A673 (cell line): ENCODE results near the gene SEZ6L2. TPM values are rescaled to one million over a fixed set of nuclear protein-coding genes. Genes with fewer than 3 reads are reported as not detected.
A peak's percentile ranks its signal among the peaks of the same experiment; 100 is the strongest.

Source experiments
- BruUV-seq: library from RNA; stranded (reverse); fragments of 400-500 nt; replicated peaks from 2 replicates; lab custom pipeline; 2021; lab: Mats Ljungman, UMichigan
- CTCF ChIA-PET: fragments of 300-600 bp; sonication (Branson Sonifier 250); formaldehyde crosslinking; loops from one replicate; lab custom pipeline; 2022; ENCODE audit warnings: antibody characterized with exemption; lab: Charles Lee
- POLR2A ChIA-PET: fragments of 300-600 bp; sonication (Branson Sonifier 250); formaldehyde crosslinking; loops from one replicate; lab custom pipeline; 2022; ENCODE audit warnings: antibody characterized with exemption; ENCODE audit not compliant: low non-redundant PET; lab: Charles Lee
- DNase-seq: peaks from one replicate; pipeline ENCODE4 v3.0.0-alpha.2; 2015; ENCODE audit warnings: low spot score
- H3K27ac ChIP-seq: fragments of 200-600 bp; sonication (generic); 2 replicates; pipeline ENCODE4 v1.5.1; 2016; ENCODE audit warnings: mixed run types, low read depth, mild to moderate bottlenecking, mixed read lengths, antibody characterized with exemption, low read length; ENCODE audit not compliant: poor library complexity, severe bottlenecking
- H3K27me3 ChIP-seq: fragments of 200-600 bp; sonication (generic); replicated peaks from 2 replicates; pipeline ENCODE4 v1.6.1; 2017; ENCODE audit warnings: mixed run types, low read depth, mild to moderate bottlenecking, mixed read lengths, antibody characterized with exemption, low read length; ENCODE audit not compliant: insufficient read depth, poor library complexity
- H3K36me3 ChIP-seq: fragments of 200-600 bp; sonication (generic); 2 replicates; pipeline ENCODE4 v1.6.1; 2016; ENCODE audit warnings: mixed run types, mild to moderate bottlenecking, mixed read lengths, antibody characterized with exemption, low read length; ENCODE audit not compliant: insufficient read depth, poor library complexity, severe bottlenecking
- H3K4me1 ChIP-seq: fragments of 200-600 bp; sonication (generic); 2 replicates; pipeline ENCODE4 v1.6.1; 2017; ENCODE audit warnings: mixed run types, mild to moderate bottlenecking, mixed read lengths, antibody characterized with exemption, low read length; ENCODE audit not compliant: insufficient read depth, poor library complexity, severe bottlenecking
- H3K4me3 ChIP-seq: fragments of 200-600 bp; sonication (generic); 2 replicates; pipeline ENCODE4 v1.5.1; 2016; ENCODE audit warnings: low read depth, mixed run types, mild to moderate bottlenecking, mixed read lengths, low read length; ENCODE audit not compliant: poor library complexity, severe bottlenecking
- H3K9me3 ChIP-seq: fragments of 200-600 bp; sonication (generic); 2 replicates; pipeline ENCODE4 v1.6.1; 2016; ENCODE audit warnings: mixed run types, low read depth, mild to moderate bottlenecking, mixed read lengths, antibody characterized with exemption, low read length; ENCODE audit not compliant: poor library complexity, severe bottlenecking
- EZH2 ChIP-seq: fragments of 200-600 bp; sonication (generic); IDR thresholded peaks from 2 replicates; pipeline ENCODE4 v1.6.1; 2017; ENCODE audit warnings: borderline replicate concordance, low read depth, mild to moderate bottlenecking, mixed read lengths, antibody characterized with exemption, low read length; ENCODE audit not compliant: poor library complexity, severe bottlenecking
- intact Hi-C: fragments of 100-400 bp; cut with micrococcal nuclease; formaldehyde crosslinking; loops from one replicate; pipeline ENCODE4 v1.10.0; 2022; ENCODE audit not compliant: unreplicated experiment
- total RNA-seq: library from RNA; stranded (reverse); gene quantifications from 2 replicates; pipeline ENCODE4 v1.2.3, GENCODE V29; 2021
- TF ChIP-seq, protein P1 (sequence below): fragments of 300-800, 200-600 bp; sonication (generic); conservative IDR thresholded peaks from 2 replicates; pipeline ENCODE4 v1.5.1; 2017; ENCODE audit warnings: low read depth, mild to moderate bottlenecking, antibody characterized with exemption, low read length, moderate library complexity, mixed read lengths

The SEZ6L2 gene
- total RNA-seq, 1 experiment from 2014 or later, result 7.0 TPM

DNA sequence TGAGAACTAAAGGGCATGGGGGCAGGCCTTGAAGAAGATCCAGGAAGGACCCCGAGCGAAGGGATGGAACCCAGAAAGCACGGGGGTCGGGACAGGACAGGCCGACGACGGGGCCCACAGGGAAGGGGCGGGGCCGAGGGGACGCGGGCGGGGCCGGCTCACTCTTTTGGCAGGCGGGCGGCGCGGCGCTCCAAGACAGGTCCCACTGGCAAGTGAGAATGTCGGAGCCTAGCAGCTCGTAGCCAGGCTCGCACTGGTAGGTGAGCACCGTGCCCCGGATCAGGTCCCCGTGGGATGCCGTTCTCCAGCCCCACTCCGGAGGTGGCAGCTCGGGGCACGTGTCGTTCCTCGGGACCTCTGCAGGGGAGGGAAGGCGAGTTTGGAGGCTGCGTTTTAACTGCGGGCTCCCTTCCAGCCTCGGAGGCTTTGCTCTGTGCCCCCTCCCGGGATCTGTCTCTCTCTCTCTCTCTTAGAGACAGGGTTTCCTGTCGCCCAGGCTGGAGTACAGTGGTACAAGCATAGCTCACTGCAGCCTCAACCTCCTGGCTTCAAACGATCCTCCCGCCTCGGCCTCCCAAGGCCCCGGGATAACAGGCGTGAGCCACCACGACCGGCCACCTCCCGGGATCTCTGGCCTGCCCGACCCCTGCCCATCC is 22.6 kb downstream of the SEZ6L2 start:
- intact Hi-C loops, result no loop called here
- no peaks in the 10 kb centered on the region for H3K36me3 ChIP-seq
- H3K27ac ChIP-seq, result no peak overlapping the region
- no peaks in the 10 kb centered on the region for H3K27me3 ChIP-seq
- TF ChIP-seq EZH2, result no peak
- TF ChIP-seq, protein P1, sequence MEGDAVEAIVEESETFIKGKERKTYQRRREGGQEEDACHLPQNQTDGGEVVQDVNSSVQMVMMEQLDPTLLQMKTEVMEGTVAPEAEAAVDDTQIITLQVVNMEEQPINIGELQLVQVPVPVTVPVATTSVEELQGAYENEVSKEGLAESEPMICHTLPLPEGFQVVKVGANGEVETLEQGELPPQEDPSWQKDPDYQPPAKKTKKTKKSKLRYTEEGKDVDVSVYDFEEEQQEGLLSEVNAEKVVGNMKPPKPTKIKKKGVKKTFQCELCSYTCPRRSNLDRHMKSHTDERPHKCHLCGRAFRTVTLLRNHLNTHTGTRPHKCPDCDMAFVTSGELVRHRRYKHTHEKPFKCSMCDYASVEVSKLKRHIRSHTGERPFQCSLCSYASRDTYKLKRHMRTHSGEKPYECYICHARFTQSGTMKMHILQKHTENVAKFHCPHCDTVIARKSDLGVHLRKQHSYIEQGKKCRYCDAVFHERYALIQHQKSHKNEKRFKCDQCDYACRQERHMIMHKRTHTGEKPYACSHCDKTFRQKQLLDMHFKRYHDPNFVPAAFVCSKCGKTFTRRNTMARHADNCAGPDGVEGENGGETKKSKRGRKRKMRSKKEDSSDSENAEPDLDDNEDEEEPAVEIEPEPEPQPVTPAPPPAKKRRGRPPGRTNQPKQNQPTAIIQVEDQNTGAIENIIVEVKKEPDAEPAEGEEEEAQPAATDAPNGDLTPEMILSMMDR, result no peak
- POLR2A ChIA-PET, result interaction anchor here (0.5 kb wide), 1 partner anchor 521 kb away, joined by 5 read pairs; no protein-coding TSS in a partner anchor
- CTCF ChIA-PET, result interaction anchor here (1.5 kb wide), 1 partner anchor 28 kb away, joined by 7 read pairs; no protein-coding TSS in a partner anchor
- no peak for DNase-seq
- no TSS peak for BruUV-seq
- peaks cover 15% of the 10 kb centered on the region for H3K4me1 ChIP-seq
- H3K9me3 ChIP-seq, result no peaks in the 10 kb centered on the region
- H3K4me3 ChIP-seq, result peak overlapping the region; percentile 45

DNA sequence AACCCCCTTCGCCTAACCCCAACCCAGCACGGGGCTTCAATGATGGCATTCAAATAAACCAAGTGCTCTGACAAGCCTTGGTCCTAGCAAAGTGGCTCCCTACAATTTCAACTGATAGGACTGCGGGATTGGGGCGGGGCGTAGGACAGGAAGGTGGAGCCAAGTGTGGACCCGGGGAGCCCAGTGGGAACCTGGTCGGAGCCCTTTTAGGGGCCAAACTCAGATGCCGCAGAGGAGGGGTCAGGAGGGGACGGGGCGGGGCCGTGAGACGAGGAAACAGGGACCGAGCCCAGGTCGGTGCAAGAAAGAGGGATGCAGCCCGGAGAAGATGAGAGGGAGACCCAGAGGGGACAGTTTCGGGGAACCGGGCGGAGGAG is 23.1 kb downstream of the SEZ6L2 start:
- Histone ChIP-seq H3K9me3 (no peaks in the 10 kb centered on the region), H3K4me1 (peaks cover 15% of the 10 kb centered on the region), H3K36me3 (no peaks in the 10 kb centered on the region), H3K27me3 (no peaks in the 10 kb centered on the region), H3K27ac (no peak overlapping the region), H3K4me3 (peak overlapping the region; percentile 45)
- TF ChIP-seq, protein P1, result no peak
- TF ChIP-seq EZH2, result no peak
- CTCF ChIA-PET, result no interaction called here
- BruUV-seq, result no TSS peak
- no peak for DNase-seq
- POLR2A ChIA-PET, result no interaction called here
- intact Hi-C loops, result no loop called here

DNA sequence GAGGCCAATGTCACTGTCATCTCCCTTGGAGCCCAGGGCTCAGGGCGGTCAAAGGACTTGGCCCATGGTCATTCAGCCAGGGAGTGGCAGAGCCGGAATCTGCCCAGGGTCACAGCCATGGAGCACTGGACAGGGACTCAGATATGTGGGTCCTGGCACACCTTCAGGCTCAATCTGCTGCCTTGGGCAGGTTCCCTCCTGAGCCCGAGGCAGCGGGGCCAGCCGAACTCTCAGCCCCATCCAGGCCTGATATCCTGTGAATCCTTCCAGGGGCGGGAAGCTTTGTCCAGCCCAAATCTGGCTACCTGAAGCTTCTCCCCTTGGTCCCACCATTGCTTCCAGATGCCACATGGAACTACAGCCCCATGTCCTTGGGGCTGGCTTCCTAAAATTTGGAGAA is 24.1 kb downstream of the SEZ6L2 start:
- no peaks in the 10 kb centered on the region for H3K36me3 ChIP-seq
- intact Hi-C loops, result no loop called here
- no TSS peak for BruUV-seq
- H3K27ac ChIP-seq, result no peak overlapping the region
- TF ChIP-seq, protein P1, result no peak
- no peak for TF ChIP-seq EZH2
- no peaks in the 10 kb centered on the region for H3K27me3 ChIP-seq
- peaks cover 15% of the 10 kb centered on the region for H3K4me1 ChIP-seq
- no peak overlapping the region for H3K4me3 ChIP-seq
- no peaks in the 10 kb centered on the region for H3K9me3 ChIP-seq
- CTCF ChIA-PET, result no interaction called here
- DNase-seq, result no peak
- POLR2A ChIA-PET, result no interaction called here
